SJSA1 (cell line): ENCODE measurements around the gene PHF3. TPM values are rescaled to one million over a fixed set of nuclear protein-coding genes. Genes with fewer than 3 reads are reported as not detected.

ENCODE experiments used
- DNase-seq, 2 experiments: peaks; one replicate each; pipeline ENCODE4 v3.0.0-alpha.2; 2015 to 2020; ENCODE audit warnings: low spot score in 2 of 2, low read depth in 1 of 2
- H3K27ac ChIP-seq: fragments of 250-450 bp; sonication (Bioruptor Pico); 2 replicates; pipeline ENCODE4 v1.5.1; 2020; ENCODE audit warnings: mild to moderate bottlenecking, moderate library complexity
- H3K27me3 ChIP-seq: fragments of 250-450 bp; sonication (Bioruptor Pico); replicated peaks from 2 replicates; pipeline ENCODE4 v1.5.1; 2020; ENCODE audit warnings: mild to moderate bottlenecking, moderate library complexity
- H3K36me3 ChIP-seq: fragments of 250-450 bp; sonication (Bioruptor Pico); 2 replicates; pipeline ENCODE4 v1.5.1; 2020; ENCODE audit warnings: mild to moderate bottlenecking
- H3K4me1 ChIP-seq: fragments of 250-450 bp; sonication (Bioruptor Pico); replicated peaks from 2 replicates; pipeline ENCODE4 v1.6.1; 2021; ENCODE audit warnings: mild to moderate bottlenecking
- H3K4me3 ChIP-seq: fragments of 250-450 bp; sonication (Bioruptor Pico); 2 replicates; pipeline ENCODE4 v1.5.1; 2020; ENCODE audit warnings: mild to moderate bottlenecking
- H3K9me3 ChIP-seq: fragments of 250-450 bp; sonication (Bioruptor Pico); replicated peaks from 2 replicates; pipeline ENCODE4 v1.5.1; 2020; ENCODE audit warnings: mild to moderate bottlenecking
- total RNA-seq: library from RNA; depleted of rRNA; stranded (reverse); fragments of >200 nt; shearing (Covaris generic); gene quantifications from 2 replicates; pipeline ENCODE4 v1.2.3, GENCODE V29; 2014

The PHF3 gene
- total RNA-seq, 1 experiment from 2014 or later: 34.0 TPM

DNA sequence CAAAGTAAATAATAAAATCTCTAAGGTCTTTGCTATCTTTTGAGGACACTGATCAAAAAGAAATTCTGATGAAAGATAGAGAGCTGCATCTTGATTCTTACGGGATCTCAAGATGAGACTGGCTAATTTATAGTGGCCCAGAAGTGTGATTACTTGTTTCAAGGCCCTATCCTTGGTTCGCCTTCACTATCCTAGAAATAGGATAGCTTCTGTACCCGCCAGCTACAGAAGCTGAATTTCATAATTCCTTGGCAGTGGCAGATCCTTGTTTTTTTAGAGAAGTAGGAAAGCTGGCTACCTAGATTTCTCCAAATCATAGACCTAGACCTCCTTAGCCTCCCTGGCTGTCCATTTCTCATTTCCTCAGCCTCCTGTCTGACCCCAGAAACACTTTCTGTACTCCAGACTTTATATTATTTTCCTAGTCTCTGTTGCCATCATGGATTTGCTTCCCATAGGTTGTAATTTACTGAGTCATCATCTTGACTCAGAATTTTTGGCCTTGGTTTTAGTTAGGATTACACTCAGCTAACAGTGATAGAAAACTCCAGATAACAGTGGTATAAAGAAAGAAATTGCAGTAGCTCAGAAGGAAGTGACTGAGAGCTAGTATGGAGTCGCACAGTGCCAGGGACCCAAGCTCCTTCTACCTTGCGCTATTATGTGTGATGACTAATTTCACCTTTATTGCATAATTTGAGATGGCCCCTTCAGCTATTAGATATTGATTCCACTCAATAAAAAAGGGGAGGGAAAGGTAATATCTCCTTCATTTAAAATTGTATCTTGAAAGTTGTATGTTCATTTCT, 27.7 kb downstream of the PHF3 start:
- Histone ChIP-seq H3K36me3 (0 out of 2 replicates have a peak, but pooled peaks cover 3% of the 10 kb centered on the region), H3K27me3 (no peaks in the 10 kb centered on the region), H3K4me1 (no peaks in the 10 kb centered on the region; the same call in 1 of the 2 replicates), H3K9me3 (no peaks in the 10 kb centered on the region), H3K4me3 (no peak overlapping the region), H3K27ac (no peak overlapping the region)
- DNase-seq: peak in 1 of 2 experiments; percentile 6

DNA sequence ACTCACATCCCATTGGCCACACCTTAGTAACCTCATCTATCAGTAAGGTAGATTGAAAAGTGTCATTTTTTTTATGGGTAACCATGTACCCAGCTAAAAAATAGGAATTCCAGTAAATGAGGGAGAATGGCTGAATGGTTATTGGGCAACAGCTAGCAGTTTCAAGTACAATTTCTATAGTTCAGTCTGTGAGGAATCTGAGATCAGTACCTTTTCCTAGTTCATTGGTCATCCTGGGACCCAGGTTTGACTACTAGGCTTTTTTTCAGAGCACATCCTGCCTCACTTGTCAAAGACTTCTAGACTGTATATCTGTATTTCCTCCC, 28.3 kb downstream of the PHF3 start:
- H3K27ac ChIP-seq: no peak overlapping the region
- no peaks in the 10 kb centered on the region for H3K27me3 ChIP-seq
- no peaks in the 10 kb centered on the region; the same call in 1 of the 2 replicates for H3K4me1 ChIP-seq
- no peak for DNase-seq
- H3K36me3 ChIP-seq: 0 out of 2 replicates have a peak, but pooled peaks cover 3% of the 10 kb centered on the region
- no peak overlapping the region for H3K4me3 ChIP-seq
- no peaks in the 10 kb centered on the region for H3K9me3 ChIP-seq

DNA sequence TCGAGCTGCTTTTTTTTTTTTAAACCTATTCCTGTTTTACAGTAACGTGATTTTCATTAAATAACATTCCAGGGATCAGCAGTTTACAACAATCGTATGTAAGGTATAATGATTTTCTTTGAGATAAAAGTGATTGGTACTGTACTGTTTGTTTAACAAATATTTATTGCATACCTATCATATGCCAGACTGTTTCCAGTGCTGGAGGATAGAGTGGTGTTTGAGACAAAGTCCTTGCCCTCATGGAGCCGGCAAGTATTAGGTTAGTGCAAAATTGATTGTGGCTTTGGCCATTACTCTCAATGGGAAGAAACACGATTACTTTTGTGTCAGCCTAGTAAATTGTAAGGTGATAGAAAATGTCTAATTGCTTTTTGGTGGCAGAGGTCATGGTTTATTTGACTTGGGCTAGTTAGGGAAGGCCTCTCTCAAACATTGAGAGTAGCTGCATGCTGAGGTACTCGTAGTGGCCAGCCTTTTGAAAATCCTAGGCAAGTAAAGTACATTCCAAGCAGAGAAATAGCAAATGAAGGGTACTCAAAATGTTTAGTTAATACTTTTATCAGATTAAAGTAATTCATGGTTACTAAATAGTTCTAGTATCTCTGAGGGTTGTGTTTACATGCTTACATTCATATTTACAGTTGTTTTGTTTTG, 35.6 kb downstream of the PHF3 start:
- Histone ChIP-seq H3K27me3 (no peaks in the 10 kb centered on the region), H3K4me3 (no peak overlapping the region)

DNA sequence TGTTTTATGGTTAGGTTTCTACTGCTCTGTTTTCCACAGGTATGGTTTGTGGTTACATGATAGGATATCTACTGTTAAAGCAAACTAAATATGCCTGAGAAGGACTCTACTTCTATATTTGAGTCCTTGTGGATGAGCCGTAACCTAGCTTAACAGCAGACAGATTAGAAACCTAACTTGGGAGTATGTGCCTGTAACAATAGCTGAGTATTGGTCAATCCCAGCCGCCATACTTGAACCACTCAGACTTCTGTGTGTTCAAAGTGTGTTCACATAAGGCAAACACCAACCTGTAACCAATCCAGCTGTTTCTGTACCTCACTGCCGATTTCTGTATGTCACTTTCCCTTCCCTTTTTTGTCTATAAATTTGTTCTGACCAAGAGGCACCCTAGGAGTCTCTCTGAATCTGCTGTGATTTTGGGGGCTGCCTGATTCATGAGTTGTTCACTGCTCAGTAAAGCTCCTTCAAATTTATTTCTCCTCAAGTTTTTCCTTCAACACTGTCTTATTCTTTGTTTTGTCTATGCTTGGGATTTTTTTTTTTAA, 37.1 kb downstream of the PHF3 start:
- Histone ChIP-seq H3K4me3 (no peak overlapping the region), H3K9me3 (no peaks in the 10 kb centered on the region)

More for the DNA sequence above, 35.6 kb downstream of the PHF3 start:
- Histone ChIP-seq H3K36me3 (peaks cover 6% of the 10 kb centered on the region; the same call in 1 of the 2 replicates), H3K27ac (no peak overlapping the region), H3K4me1 (no peaks in the 10 kb centered on the region), H3K9me3 (no peaks in the 10 kb centered on the region)
- no peak for DNase-seq

DNA sequence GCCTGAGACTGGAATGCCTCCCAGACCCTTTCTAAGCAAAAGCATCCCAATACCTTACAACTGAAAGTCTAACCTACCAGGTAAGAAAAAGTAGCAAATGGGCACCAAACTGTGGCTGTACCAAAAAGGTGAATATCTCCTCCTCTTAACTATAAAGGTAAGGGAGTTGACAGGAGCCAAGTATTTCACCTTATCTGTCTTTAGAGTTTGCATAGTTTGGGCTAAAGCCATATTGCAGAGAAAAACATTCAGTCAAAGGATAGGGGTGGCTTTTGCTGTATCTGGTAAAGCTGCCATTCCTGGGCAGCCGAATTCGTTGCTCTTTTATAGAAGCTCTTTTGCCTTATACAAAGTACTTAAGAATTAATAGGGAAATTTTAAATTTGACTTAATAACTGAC, 38.1 kb downstream of the PHF3 start:
- no peaks in the 10 kb centered on the region for H3K4me1 ChIP-seq
- peaks cover 3% of the 10 kb centered on the region; the same call in 1 of the 2 replicates for H3K36me3 ChIP-seq
- DNase-seq: no peak
- H3K27ac ChIP-seq: no peak overlapping the region
- no peaks in the 10 kb centered on the region for H3K27me3 ChIP-seq
- H3K4me3 ChIP-seq: no peak overlapping the region
- H3K9me3 ChIP-seq: no peaks in the 10 kb centered on the region

More for the DNA sequence above, 37.1 kb downstream of the PHF3 start:
- Histone ChIP-seq H3K4me1 (no peaks in the 10 kb centered on the region), H3K27ac (no peak overlapping the region), H3K36me3 (peaks cover 6% of the 10 kb centered on the region; the same call in 1 of the 2 replicates), H3K27me3 (no peaks in the 10 kb centered on the region)
- DNase-seq: no peak

DNA sequence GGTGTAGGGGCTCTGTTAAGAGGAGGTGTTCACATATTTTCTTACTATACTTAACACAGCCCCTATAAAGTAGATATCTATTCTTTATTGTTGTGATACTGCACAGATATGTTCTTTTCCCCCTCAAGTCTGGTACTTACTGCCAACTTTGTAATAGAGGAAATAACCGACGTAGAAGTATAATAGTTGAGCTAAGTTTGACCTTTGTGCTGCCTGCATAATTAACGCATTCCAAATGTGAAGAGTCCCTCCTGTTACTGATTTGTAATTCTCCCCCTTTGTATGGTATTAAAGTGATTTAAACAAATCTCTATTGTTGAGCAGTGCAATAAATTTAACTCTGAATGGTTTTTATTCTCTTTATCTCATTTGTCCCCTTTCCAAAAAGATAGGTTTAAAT, 39.0 kb downstream of the PHF3 start:
- no peak overlapping the region for H3K27ac ChIP-seq
- peaks cover 3% of the 10 kb centered on the region; the same call in 1 of the 2 replicates for H3K36me3 ChIP-seq

DNA sequence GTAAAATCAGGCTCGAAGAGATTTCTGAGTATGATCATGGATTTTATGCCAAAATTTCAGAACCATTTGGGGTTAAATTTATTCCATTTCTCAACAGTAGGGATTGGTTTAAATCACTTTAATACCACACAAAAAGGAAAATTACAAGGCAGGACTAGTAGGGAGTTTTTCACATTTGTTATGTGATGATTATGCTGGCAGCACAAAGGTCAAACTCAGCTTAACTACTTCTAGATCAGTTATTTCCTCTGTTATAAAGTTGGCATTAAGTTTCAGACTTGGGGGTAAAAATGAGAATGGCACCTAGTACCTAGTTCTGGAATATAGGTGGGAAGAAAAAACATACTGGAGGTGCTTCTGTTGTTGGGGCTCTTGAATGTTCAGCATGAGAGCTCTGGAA, 39.5 kb downstream of the PHF3 start:
- H3K27me3 ChIP-seq: no peaks in the 10 kb centered on the region
- no peak overlapping the region for H3K4me3 ChIP-seq
- no peaks in the 10 kb centered on the region for H3K9me3 ChIP-seq
- H3K36me3 ChIP-seq: peaks cover 6% of the 10 kb centered on the region; the same call in 1 of the 2 replicates
- H3K4me1 ChIP-seq: no peaks in the 10 kb centered on the region
- H3K27ac ChIP-seq: no peak overlapping the region
- DNase-seq: no peak

More for the DNA sequence above, 39.0 kb downstream of the PHF3 start:
- Histone ChIP-seq H3K4me3 (no peak overlapping the region), H3K4me1 (no peaks in the 10 kb centered on the region), H3K27me3 (no peaks in the 10 kb centered on the region), H3K9me3 (no peaks in the 10 kb centered on the region)
- no peak for DNase-seq

DNA sequence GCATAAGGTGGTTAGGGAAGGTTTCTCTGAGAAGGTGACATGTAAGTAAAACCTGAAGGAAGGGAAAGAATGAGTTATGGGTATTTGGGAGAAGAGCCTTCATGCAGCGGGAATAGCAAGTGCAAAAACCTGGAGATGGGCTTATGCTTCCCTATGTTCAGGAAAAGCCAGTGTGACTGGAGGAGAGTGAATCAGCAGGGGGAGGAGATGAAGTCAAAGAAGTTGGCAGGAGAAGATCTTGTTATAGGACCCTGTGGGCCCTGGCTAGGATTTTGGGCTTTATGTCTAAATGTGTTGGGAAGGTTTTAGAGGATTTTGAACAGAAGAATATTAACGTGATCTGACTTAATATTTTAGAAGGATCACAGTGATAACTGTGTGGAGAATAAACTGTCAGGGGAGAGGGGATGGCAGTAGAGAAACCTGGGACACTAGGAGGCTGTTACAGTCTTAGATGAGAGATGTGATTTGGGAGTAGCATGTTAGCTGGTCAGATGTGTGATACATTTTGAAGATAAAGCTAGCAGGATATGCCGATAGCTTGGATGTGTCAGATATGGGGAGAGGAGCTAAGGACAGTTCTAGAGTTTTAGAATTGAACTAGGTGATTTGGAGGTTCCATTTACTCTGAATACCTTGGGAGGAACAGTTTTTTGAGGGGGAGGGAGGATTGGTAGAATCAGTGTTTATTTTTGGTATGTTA, 41.0 kb downstream of the PHF3 start:
- Histone ChIP-seq H3K27ac (no peak overlapping the region), H3K36me3 (peaks cover 4% of the 10 kb centered on the region; the same call in 1 of the 2 replicates), H3K9me3 (no peaks in the 10 kb centered on the region), H3K4me3 (no peak overlapping the region), H3K27me3 (no peaks in the 10 kb centered on the region), H3K4me1 (no peaks in the 10 kb centered on the region)
- no peak for DNase-seq

DNA sequence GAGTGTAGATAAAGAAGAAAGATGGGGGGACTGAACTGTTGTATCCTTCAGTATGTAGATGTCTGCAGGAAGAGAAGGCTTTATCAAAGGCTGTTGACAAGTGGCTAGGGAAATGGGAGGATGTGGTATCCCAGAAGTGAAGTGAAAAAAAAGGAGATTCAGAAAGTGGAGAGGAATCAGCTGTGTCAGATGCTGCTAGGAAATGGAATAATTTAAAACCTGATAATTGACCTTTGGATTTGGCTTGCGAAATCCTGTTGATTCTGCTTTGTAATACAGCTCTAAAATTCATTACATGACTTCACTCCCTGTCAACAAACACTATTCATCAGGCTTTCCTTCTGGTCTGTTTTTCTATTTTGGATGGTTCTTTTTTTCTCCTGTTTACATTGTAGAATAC, 41.7 kb downstream of the PHF3 start:
- DNase-seq: no peak
- no peaks in the 10 kb centered on the region for H3K9me3 ChIP-seq
- no peak overlapping the region for H3K4me3 ChIP-seq
- no peak overlapping the region for H3K27ac ChIP-seq
- 0 out of 2 replicates have a peak, but pooled peaks cover 3% of the 10 kb centered on the region for H3K36me3 ChIP-seq
- H3K4me1 ChIP-seq: no peaks in the 10 kb centered on the region
- no peaks in the 10 kb centered on the region for H3K27me3 ChIP-seq

DNA sequence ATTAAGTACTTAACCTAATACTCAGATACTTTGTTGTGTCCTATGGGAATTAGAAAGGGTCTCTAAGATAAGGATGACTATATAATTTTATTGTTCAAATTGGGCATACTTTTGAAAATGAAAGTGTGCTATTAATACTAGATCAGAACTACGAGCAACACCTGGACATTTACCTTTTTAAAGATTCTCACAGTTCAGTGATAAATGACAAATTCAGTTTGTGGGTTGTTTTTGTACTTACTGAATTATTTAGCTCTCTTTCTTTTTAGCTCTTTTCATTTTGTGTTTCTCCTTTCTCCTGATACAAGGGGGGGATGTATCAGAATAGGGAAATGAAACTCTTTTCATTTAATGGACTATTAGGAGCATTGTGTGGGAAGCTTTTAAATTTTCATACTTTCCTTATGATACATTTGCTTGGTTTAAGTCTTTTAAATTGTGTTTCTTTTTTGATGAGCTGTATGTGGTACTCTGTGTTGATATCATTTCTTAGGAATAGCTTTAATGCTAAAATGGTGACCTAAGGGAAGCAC, 47.5 kb downstream of the PHF3 start:
- Histone ChIP-seq H3K27ac (no peak overlapping the region), H3K9me3 (no peaks in the 10 kb centered on the region), H3K4me1 (no peaks in the 10 kb centered on the region), H3K4me3 (no peak overlapping the region), H3K27me3 (no peaks in the 10 kb centered on the region), H3K36me3 (peaks cover 24% of the 10 kb centered on the region)
- DNase-seq: no peak

DNA sequence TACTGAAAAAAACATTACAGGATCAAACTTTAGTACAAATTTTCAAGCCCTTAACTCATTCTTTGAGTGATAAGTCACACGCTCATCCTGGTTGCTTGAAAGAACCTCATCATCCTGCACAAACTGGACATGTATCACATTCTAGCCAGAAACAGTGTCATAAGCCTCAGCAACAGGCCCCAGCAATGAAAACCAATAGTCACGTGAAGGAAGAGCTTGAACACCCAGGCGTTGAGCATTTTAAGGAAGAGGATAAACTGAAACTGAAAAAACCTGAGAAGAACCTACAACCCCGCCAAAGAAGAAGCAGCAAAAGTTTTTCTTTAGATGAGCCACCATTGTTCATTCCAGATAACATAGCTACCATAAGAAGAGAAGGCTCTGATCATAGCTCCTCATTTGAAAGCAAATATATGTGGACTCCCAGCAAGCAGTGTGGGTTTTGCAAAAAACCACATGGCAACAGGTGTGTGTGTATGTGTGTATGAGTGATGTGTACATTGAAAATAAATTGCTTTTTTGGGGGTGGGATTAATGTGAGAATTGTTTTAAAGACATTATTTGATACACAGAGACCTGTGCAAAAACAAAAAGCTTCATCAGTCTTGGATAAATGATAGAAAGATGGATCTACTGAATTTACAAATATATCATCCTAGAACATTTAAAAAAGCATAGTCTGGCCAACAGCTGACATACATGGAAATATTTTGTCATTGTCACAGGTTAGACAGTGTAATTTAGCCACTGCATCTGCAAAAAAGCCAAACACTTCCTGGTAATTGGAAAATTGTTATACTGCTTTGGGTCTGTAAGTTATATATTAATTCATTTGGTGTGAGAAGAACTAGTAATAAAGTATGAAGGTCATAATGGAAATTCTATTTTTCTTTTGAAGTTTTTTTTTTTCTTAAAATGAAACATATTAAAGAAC, 50.1 kb downstream of the PHF3 start:
- Histone ChIP-seq H3K36me3 (peaks cover 21% of the 10 kb centered on the region), H3K4me3 (no peak overlapping the region), H3K9me3 (no peaks in the 10 kb centered on the region), H3K27me3 (no peaks in the 10 kb centered on the region), H3K27ac (no peak overlapping the region), H3K4me1 (no peaks in the 10 kb centered on the region)
- no peak for DNase-seq

DNA sequence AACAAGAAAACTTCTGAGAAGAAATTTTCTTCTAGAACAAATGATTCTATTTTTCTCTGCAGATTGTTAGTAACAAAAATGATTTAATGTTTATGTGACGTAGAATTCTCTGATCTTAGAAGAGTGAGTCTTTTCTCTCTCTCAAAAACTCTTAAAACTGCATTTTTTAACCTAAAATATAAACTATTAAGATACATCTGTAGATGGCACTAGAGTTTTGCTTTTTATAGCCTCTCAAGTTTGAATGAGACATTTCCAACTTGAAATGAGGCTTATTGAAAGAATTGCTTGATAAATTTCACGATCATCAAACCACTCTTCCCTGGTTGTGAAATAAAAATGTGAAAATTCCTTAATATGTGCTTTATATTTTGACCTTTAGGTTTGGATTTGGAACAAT, 53.8 kb downstream of the PHF3 start:
- Histone ChIP-seq H3K9me3 (no peaks in the 10 kb centered on the region), H3K4me3 (no peak overlapping the region), H3K36me3 (peaks cover 15% of the 10 kb centered on the region), H3K27ac (no peak overlapping the region), H3K27me3 (no peaks in the 10 kb centered on the region), H3K4me1 (no peaks in the 10 kb centered on the region)
- no peak for DNase-seq
